ENCODE data around the gene CCNT2.
"Not testable (repeated sequence)": the region's sequence is repeated elsewhere in the genome, so short reads cannot be mapped to it uniquely, and the experiment has no call there.

CCNT2 gene

DNA sequence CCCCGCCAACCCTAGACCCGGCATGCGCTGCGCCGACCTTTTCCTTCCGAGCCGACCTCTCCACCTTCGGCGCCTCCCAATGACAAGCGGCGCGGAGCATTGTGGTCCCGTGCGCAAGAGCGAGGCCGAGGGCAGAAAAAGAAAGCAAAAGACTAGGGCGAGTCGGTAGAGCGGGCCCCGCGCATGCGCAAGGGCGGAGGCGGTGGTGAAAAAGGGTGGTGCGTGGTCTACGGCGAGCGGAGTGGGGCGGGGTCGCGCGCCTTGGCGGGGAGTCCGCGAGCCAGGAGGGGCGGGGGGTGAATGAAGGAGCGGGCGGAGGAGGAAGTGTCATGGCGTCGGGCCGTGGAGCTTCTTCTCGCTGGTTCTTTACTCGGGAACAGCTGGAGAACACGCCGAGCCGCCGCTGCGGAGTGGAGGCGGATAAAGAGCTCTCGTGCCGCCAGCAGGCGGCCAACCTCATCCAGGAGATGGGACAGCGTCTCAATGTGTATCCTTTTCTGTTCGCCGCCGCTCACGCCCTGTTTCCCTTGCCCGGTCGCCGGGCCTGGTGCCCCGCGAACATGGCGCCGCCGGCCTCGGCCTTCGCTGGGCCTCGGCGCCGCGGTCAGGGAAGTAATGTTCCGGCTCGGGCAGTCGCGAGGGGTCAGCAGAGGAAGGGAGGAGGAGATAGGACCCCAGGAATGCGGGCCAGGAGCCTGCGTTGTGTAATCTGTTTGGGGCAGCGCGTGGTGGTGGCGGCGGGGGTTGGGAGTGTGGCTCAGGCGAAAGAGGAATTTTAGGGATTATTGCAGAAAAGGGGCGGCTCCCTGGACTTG is at the start of gene CCNT2:
TSS of gene CCNT2 (plus strand) at position 297 of the 815 bp plus-strand sequence. CDS start at position 330, 33 bp downstream.
- DNase-seq (ENCODE audit: low read depth, low spot score) = peak; percentile 99

DNA sequence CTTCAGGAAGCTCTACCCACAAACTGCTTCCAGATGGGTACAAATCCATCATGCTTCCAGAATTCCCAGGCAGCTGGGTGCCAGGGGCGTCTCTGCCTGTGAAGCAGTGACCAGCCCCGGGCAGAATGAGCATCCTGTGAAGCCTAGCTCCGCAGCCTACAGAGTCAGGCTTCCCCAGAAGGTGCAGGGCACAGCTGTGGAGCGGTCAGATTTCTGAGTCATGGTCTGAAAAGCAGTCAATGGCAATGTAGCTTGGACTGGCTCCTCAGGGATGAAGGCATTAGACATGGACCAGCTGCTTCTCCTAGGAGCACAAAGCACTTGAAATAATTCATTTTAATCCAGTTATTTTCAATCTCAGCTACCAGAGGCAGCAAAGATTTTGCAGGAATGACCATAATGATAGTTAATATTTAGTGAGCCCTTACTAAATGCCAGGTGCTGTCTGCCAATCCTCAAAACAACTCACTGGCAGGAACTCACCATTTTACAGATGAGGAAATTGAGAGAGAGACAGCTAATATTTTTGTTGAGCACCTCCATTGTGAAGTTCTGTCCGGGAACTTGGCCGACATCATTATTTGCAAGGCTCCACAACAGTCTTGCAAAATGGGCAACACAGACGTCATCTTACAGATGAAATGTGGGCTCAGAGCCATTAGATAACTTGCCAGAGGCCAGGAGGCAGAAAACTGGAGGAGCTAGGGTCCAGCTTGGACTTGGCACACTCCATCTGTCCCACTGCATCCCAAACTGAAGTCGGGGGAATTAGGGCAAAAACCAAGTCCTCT is 48.5 kb upstream of the CCNT2 start:
- no peak for DNase-seq (ENCODE audit: low read depth, low spot score)

DNA sequence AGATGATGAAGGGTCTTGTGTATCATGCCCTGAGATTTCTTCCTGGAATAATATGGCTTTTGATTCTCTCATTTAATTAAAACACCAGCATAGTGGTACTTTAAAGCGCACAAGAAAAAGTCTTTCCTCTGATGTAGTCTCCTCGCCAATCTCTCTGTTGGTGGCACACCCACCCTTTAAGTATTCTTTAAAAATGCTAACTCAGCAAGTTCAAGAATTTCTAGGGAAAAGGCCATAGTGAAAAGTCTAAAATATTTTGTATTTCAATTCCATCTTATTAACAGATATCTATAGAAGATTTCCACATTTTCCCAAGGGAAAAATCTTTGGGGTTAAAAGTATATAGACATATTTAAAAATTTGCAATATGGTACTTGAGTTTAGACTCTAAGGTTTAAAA is 45.5 kb upstream of the CCNT2 start:
- DNase-seq (ENCODE audit: low read depth, low spot score) = no peak

DNA sequence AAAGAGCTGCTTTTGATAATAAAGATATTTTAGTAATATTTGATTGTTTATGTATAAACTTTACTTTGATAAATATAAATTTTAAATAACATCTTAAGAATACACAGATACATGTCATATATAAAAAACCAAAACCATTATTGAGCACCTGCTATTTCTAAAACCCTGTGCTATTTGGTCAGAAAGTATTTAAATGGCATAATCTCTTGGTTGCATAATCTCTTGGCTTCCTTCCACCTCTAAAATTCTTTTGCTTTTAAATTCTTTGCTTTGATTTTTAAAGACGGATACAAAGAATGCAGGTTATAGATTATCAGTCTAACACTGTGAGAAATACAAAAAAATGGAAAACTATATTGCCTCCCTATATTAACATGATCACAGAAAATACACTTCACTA is 43.3 kb upstream of the CCNT2 start:
- DNase-seq (ENCODE audit: low read depth, low spot score) = no peak

DNA sequence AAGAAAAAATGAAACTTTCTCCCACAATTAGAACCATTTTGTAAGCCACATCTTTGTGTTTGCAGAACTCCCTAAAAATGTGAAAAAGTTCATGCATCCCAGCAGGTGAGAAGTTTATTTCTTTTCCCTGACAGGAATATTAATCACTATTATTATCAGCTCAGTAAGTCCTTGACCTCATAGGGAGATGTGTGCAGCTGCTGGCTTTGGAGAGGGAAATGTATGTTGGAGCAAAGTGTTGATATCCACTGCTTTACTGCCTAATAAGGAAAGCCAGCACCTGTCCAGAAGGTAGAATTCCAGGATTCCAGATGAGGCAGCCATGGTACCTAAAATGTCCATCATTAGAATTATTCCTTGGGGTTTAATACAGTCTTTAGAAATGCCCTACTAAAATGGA is 35.8 kb upstream of the CCNT2 start:
- no peak for DNase-seq (ENCODE audit: low read depth, low spot score)

DNA sequence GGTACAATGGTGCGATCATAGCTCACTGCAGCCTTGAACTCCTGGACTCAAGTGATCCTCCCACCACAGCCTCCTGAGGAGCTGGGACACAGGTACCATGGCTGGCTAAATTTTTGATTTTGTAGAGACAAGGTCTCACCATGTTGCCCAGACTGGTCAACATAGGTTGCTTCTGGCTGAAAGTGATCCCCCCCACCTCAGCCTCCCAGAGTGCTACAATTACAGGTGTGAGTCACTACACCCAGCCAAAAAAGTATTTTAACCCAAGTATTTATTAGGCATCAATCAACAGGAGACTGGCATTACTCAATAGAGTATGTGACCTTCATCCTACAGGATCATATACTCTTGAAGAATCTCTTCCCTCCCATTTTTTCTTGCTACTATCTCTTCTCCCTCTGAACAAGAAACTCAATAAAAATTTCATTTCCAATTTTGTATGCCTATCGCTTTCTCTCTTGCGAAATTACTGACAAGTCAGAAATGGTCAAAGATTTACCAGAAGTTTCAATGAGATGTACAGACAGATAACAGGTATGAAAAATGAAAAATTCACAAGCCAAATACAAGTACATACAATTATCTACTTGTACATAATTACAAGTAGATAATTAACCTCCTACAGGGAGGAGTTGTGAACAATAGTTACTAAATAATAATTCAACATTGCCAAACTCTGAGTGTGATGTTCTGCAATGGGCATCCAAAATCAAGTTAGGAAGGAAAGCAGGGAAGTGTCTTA is 34.9 kb upstream of the CCNT2 start:
- no peak for DNase-seq (ENCODE audit: low read depth, low spot score)

DNA sequence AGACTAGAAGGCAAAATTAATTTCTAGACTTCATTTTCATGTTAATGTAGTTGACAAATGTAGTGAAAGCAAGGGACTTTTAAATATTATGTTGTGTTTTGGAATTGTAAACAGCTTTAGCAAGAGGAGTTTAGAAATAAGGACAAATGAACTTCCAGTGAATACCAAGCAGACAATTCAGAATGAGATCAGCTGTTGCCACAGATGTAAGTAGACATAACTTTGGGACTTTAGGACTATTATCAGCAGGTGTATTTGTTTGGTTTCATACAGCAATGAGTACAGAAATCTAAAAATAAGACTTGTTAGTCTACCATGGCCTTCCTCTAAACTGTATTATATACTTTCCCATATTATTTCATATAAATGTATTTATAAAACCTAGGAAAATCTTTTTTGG is 34.2 kb upstream of the CCNT2 start:
- no peak for DNase-seq (ENCODE audit: low read depth, low spot score)

DNA sequence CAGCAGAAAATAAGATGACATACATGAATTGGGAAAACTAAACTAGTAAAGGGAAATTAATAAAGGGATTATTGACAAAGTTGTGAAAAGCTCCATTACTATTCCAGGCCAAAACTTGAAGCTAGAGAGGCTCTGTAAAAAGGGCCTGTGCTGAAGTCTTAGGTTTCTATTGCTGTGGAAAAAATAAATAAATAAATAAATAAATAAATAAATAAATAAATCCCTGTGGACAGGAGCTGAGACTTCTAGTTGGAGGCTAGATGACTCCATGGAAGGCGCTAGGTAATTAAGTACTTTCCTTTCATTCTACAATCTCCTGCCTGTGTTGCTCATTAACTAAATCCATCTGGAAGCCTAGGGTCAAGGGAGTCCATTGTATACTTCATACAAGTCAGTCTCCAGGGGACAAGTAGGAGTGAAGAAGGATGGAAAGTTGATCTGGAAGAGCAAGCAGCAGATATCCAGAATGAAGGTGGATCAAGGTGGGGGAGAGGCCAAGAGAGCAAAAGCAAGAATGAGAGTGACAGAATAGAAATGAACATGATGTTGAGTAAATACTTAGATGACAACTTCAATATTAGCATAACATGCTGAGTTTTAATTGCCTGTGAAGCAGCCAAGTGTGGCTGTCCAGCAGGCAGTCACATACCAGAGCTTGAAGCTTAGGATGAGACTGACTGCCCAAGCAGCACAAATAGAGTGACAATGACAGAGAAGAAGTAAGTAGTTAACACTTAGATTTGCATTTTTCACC is 26.2 kb upstream of the CCNT2 start:
- no peak for DNase-seq (ENCODE audit: low read depth, low spot score)

DNA sequence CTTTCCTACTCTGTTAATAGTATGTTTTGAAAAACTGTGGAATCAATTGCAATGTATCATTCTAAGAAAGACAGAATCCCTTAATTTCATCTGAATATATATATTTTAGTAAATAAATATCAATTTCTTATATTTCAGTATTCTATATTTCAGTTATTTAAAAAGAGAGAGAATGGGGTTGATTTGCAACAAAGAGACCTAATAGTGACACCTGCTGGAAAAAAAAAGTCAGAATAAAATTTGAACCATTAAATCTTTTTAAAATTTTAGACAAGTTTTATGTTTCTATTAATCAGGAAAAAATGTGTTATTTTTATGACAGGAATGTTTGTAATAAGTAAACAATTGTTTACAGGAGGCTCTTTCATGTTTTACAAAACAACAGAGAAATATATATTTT is 20.7 kb upstream of the CCNT2 start:
- no peak for DNase-seq (ENCODE audit: low read depth, low spot score)

DNA sequence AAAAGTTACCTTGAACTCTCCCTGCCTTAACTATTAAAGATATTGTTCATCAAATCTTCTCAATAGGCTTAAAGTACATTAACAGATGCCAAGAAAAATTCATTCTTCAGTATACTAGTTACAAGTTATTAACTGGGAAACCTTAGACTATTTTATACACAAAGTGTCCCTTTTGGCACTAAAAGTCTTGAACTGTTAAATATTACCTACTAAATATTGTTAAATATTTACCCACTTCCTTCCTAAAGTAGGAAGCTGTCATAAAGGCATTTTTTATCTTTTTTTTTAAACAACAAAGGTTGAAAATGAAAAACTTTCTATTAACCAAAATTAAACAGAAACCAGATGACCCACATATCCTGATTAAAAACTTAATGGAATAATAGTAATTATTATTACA is 19.4 kb upstream of the CCNT2 start:
- no peak for DNase-seq (ENCODE audit: low read depth, low spot score)

DNA sequence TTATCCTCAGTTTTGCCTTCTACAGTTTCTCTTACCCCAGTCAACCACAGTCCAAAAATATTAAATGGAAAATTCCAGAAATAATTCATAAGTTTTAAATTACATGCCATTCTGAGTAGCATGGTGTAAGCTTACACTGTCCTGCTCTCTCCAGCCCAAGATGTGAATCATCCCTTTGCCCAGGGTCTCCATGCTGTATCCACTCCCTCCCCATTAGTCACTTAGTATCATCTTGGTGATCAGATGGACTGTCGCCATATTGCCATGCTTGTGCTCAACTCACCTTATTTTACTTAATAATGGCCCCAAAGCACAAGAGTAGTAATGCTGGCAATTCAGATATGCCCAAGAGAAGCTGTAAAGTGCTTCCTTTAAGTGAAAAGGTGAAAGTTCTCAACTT is 18.5 kb upstream of the CCNT2 start:
- DNase-seq (ENCODE audit: low read depth, low spot score) = no peak

DNA sequence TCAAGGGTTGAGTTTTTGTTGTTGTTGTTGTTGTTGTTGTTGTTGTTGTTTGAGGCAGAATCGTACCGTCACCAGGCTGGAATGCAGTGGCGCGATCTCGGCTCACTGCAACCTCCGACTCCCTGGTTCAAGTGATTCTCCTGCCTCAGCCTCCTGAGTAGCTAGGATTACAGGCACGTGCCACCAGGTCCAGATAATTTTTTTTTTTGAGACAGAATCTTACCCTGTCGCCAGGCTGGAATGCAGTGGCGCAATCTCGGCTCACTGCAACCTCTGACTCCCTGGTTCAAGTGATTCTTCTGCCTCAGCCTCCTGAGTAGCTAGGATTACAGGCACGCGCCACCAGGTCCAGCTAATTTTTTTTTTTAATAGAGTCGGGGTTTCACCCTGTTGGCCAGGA is 14.9 kb upstream of the CCNT2 start:
- DNase-seq (ENCODE audit: low read depth, low spot score) = not testable (repeated sequence)

DNA sequence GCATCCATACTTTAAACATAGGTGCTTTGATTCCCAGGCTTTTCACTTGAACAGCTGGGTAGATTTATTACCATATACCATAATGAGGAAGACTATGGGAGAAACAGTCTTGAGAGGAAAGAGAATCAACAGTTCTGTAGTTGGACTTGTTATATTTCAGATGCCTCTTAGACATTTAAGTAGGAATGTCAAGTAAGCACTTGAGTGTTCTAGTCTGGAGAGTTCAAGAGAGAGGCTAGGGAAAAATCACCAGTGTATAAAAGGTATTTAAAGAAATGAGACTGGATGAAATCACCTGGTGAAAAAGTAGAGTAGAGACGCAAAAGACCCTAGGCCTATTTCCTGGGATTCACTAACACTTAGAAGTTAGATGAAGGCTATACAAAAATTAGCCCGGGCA is 13.5 kb upstream of the CCNT2 start:
- DNase-seq (ENCODE audit: low read depth, low spot score) = no peak

DNA sequence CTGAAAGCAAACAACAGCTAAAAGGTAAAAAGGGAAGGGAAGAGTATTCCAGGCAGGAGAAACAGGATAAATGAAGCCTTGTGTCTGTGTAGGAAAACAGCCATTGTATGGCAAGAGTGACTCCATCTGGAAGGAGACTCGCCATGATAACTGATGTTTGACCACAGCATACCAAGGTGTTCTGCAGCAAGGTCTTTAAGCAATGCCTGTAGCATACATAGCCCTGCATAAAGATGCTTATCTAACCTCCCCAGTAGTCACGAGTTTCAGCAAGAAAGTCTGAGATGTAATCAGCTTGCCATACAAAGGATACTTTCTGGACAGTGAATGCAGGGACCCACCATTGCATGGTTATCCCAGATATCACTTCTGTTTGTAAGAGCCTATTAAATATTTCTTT is 11.9 kb upstream of the CCNT2 start:
- DNase-seq (ENCODE audit: low read depth, low spot score) = no peak

DNA sequence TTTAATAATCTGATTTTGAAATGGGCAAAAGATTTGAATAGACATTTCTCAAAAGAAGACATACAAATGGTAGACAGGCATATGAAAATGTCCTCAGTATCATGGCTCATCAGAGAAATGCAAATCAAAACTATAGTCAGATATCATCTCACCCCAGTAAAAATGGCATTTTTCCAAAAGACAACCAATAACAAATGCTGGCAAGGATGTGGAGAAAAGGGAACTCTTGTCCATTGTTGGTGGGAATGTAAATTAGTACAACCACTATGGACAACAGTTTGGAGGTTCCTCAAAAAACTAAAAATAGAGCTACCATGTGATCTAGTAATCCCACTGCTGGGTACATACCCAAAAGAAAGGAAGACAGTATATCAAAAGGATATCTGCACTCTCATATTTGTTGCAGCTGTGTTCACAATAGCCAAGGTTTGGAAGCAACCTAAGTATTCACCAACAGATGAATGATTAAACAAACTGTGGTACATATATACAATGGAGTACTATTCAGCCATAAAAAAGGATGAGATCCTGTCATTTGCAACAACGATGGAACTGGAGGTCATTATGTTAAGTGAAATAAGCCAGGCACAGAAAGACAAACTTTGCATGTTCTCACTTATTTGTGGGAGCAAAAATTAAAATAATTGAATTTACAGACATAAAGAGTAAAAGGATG is 11.0 kb upstream of the CCNT2 start:
- DNase-seq (ENCODE audit: low read depth, low spot score) = not testable (repeated sequence)

DNA sequence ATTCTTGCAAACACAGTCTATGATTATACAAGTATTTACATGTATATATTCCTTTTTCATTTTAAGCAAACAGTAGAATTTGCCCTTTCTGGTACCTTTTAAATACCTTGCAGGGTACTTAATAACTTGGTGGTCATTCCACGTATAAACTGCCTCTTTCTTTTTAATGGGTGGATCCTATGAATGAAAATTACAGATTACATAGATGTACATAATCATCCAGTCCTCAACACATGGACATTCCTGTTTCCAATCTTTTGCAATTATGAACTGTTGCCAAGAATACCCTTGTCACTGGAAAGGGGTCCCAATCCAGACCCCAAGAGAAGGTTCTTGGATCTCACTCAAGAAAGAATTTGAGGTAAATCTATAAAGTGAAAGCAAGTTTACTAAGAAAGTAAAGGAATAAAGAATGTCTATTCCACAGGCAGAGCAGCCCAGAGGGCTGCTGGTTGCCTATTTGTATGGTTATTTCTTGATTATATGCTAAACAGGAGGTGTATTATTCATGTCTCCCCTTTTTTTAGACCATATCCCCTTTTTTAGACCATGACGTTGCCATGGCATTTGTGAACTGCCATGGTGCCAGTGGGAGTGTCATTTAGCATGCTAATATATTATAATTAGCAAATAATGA is 7.7 kb upstream of the CCNT2 start:
- no peak for DNase-seq (ENCODE audit: low read depth, low spot score)

DNA sequence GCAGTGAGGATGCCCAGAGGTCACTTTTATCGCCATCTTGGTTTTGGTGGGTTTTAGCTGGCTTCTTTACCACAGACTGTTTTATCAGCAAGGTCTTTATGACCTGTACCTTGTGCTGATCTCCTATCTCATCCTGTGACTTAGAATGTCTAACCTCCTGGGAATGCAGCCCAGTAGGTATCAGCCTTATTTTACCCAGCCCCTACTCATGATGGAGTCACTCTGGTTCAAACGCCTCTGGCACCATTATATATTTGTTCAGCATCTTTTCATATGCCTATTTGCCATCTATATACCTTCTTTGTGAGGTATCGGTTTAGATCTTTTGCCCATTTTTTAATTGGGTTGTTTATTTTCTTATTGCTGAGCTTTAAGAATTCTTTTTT is 7.2 kb upstream of the CCNT2 start:
- no peak for DNase-seq (ENCODE audit: low read depth, low spot score)

DNA sequence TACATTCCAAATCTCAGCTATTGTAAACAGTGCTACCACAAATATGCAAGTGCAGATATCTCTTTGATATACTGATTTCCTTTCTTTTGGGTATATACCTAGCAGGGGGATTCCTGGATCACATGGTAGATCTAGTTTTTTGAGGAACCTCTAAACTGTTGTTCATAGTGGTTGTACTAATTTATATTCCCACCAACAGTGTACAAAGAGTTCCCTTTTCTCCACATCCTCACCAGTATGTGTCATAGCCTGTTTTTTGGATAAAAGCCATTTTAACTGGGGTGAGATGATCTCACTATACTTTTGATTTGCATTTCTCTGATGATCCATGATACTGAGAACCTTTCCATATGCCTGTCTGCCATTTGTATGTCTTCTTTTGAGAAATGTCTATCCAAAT is 6.3 kb upstream of the CCNT2 start:
- no peak for DNase-seq (ENCODE audit: low read depth, low spot score)

DNA sequence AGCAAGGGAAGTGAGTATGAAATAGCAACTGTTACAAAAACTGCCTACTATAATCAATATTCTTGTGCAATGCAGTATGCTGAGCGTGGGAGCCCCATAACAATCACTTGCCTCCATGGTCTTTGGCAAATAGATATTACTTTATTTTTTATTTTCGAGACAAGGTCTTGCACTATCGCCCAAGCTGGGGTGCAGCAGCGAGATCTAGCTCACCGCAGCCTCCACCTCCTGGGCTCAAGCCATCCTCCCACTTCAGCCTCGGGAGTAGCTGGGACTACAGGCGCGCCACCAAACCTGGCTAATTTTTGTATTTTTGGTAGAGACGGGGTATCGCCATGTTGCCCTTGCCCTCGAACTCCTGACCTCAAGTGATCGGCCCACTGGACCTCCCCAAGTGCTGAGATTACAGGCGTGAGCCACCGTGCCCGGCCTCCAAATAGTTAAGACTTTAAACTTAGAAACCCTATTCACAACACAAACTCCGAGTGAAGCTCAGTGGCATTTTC is 1.2 kb upstream of the CCNT2 start:
- DNase-seq (ENCODE audit: low read depth, low spot score) = no peak

DNA sequence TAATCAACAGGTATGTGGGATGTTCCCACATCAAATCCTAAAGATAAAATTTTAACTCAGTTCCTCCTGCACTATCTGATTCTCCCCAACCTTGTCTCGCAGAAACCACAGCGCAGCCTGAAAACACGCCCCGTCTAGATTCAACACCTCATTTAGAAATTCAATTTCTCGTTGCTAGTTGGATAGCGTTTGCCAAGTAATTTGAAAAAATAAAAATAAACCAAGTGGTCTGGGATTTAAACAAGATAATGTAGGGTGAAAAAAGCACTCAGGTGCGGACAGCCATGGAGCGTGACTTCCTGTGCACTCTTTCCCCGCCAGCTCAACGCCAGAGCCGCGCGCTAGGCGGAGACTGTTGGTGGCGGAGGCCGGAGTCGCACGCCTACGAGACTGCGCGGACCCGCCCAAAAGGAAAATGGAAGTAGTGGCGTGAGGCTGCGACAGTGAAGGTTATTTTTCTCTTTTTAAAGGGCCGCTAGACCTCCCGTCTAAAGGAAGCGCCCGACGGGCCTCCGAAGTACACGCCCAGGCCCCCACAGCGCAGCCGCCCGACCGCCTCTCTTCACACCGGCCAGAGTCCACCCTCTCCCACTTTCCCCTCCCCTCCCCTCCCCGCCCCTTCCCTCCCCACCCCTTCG is 615 bp upstream of the CCNT2 start:
- no peak for DNase-seq (ENCODE audit: low read depth, low spot score)
